ENCODE data around the gene EFNB2.

Gene EFNB2

GRCh38 chr13:106443607-106444322 lies 91.7 kb downstream of the EFNB2 start:
- H3K27ac ChIP-seq, result no peak overlapping the region
- no peak overlapping the region for H3K4me3 ChIP-seq (ENCODE audit: low read depth, low read length)
- no peaks in the 10 kb centered on the region for H3K9me3 ChIP-seq (ENCODE audit: severe bottlenecking)
- TF ChIP-seq CTCF (IDR thresholded peaks at IDR 0.05; ENCODE audit: low read depth, low read length), result no peak
- H3K27me3 ChIP-seq (ENCODE audit: insufficient read depth, low read depth, severe bottlenecking), result no peaks in the 10 kb centered on the region
- DNase-seq, result no peak
- H3K36me3 ChIP-seq, result no peaks in the 10 kb centered on the region

- no peaks in the 10 kb centered on the region for H3K36me3 ChIP-seq
- no peak overlapping the region for H3K27ac ChIP-seq
- no peak for DNase-seq
- TF ChIP-seq CTCF (IDR thresholded peaks at IDR 0.05; ENCODE audit: low read depth, low read length), result no peak
- H3K4me3 ChIP-seq (ENCODE audit: low read depth, low read length), result no peak overlapping the region
- H3K9me3 ChIP-seq (ENCODE audit: severe bottlenecking), result no peaks in the 10 kb centered on the region
- no peaks in the 10 kb centered on the region for H3K27me3 ChIP-seq (ENCODE audit: insufficient read depth, low read depth, severe bottlenecking)
These were observed 94.6 kb downstream of the EFNB2 start for GRCh38 chr13:106440866-106441265.
